ENCODE results near the gene SWSAP1. TPM values are rescaled to one million over a fixed set of nuclear protein-coding genes. Genes with fewer than 3 reads are reported as not detected.

SWSAP1 gene
- total and polyA plus RNA-seq, 2 of the 8 experiments (the other 6 are each of a cell fraction or from before 2014, with no cell fraction given) = 3.1 to 5.2 TPM

- TF ChIP-seq EZH2 (IDR thresholded peaks at IDR 0.05; ENCODE audit: low read depth, low read length, severe bottlenecking) (peak; percentile 41), SRF (IDR thresholded peaks at IDR 0.05; ENCODE audit: low read depth, low read length) (no peak), KDM4A (IDR thresholded peaks at IDR 0.05; ENCODE audit: low read depth, low read length, severe bottlenecking) (peak; percentile 61), SP4 (IDR thresholded peaks at IDR 0.05; ENCODE audit: low read length) (peak; percentile 65)
- TF ChIP-seq, protein P1, sequence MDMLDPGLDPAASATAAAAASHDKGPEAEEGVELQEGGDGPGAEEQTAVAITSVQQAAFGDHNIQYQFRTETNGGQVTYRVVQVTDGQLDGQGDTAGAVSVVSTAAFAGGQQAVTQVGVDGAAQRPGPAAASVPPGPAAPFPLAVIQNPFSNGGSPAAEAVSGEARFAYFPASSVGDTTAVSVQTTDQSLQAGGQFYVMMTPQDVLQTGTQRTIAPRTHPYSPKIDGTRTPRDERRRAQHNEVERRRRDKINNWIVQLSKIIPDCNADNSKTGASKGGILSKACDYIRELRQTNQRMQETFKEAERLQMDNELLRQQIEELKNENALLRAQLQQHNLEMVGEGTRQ (IDR thresholded peaks at IDR 0.05; ENCODE audit: low read length) = no peak
- TF ChIP-seq, protein P2, sequence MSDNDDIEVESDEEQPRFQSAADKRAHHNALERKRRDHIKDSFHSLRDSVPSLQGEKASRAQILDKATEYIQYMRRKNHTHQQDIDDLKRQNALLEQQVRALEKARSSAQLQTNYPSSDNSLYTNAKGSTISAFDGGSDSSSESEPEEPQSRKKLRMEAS (IDR thresholded peaks at IDR 0.05) = peak; percentile 61
These were observed 47.1 kb downstream of the SWSAP1 start (continued) for GRCh38 chr19:11421371-11422098.
